ENCODE results near the gene CLIP2. TPM values are rescaled to one million over a fixed set of nuclear protein-coding genes. Genes with fewer than 3 reads are reported as not detected.

Gene CLIP2
- polyA plus RNA-seq, 1 donor from 2014 or later: 25.7 TPM

- H4K20me1 ChIP-seq (ENCODE audit: insufficient read depth): no peaks in the 10 kb centered on the region
- H3K36me3 ChIP-seq (ENCODE audit: insufficient read depth, low read length): peaks cover 5% of the 10 kb centered on the region
- H3F3A ChIP-seq (ENCODE audit: insufficient read depth, low read length, poor library complexity, severe bottlenecking): no peaks in the 10 kb centered on the region
- no peak for TF ChIP-seq REST (IDR thresholded peaks at IDR 0.05; ENCODE audit: borderline replicate concordance)
- TF ChIP-seq SMC3 (conservative IDR thresholded peaks at IDR 0.05; ENCODE audit: poor library complexity): no peak
- TF ChIP-seq MXI1 (conservative IDR thresholded peaks at IDR 0.05; ENCODE audit: poor library complexity, severe bottlenecking): no peak
- TF ChIP-seq, protein P1, sequence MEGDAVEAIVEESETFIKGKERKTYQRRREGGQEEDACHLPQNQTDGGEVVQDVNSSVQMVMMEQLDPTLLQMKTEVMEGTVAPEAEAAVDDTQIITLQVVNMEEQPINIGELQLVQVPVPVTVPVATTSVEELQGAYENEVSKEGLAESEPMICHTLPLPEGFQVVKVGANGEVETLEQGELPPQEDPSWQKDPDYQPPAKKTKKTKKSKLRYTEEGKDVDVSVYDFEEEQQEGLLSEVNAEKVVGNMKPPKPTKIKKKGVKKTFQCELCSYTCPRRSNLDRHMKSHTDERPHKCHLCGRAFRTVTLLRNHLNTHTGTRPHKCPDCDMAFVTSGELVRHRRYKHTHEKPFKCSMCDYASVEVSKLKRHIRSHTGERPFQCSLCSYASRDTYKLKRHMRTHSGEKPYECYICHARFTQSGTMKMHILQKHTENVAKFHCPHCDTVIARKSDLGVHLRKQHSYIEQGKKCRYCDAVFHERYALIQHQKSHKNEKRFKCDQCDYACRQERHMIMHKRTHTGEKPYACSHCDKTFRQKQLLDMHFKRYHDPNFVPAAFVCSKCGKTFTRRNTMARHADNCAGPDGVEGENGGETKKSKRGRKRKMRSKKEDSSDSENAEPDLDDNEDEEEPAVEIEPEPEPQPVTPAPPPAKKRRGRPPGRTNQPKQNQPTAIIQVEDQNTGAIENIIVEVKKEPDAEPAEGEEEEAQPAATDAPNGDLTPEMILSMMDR (IDR thresholded peaks at IDR 0.05; ENCODE audit: poor library complexity, severe bottlenecking): no peak
- no peak for TF ChIP-seq EZH2 (IDR thresholded peaks at IDR 0.05; ENCODE audit: borderline replicate concordance, insufficient read depth, low read length, poor library complexity, severe bottlenecking)
- no peak for TF ChIP-seq TAF1 (IDR thresholded peaks at IDR 0.05; ENCODE audit: low read depth)
- no peak for TF ChIP-seq POLR2AphosphoS5 (IDR thresholded peaks at IDR 0.05)
- H3K27ac ChIP-seq (ENCODE audit: low read length): no peak overlapping the region
- no peaks in the 10 kb centered on the region for H3K27me3 ChIP-seq (ENCODE audit: insufficient read depth, low read depth, low read length)
- H3K79me2 ChIP-seq (replicated peaks; ENCODE audit: insufficient read depth, low read length): no peaks in the 10 kb centered on the region
- no peak overlapping the region for H3K9ac ChIP-seq (ENCODE audit: low read length)
- no peak overlapping the region for H3K4me2 ChIP-seq (ENCODE audit: low read length)
- no peaks in the 10 kb centered on the region for H3K9me3 ChIP-seq (ENCODE audit: low read length)
- H2AFZ ChIP-seq (ENCODE audit: low read depth, low read length): no peak overlapping the region
- no peak overlapping the region for H3K4me3 ChIP-seq (ENCODE audit: low read length)
- no peaks in the 10 kb centered on the region for H3K9me2 ChIP-seq (ENCODE audit: insufficient read depth, low read length)
Measured at GRCh38 chr7:74349621-74350020, 60.4 kb downstream of the CLIP2 start.

DNA sequence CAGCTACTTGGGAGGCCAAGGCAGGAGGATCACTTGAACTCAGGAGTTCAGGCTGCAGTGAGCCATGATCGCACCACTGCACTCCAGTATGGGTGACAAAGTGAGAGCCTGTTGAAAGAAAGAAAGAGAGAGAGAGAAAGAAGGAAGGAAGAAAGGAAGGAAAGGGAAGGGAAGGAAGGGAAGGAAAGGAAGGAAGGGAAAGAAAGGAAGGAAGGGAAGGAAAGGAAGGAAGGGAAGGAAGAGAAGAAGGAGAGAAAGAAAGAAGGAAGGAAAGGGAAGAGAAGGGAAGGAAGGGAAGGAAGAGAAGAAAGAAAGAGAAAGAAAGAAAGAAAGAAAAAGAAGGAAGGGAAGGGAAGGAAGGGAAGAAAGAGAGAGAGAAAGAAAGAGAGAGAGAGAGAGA lies 61.5 kb downstream of the CLIP2 start:
- no peaks in the 10 kb centered on the region for H3K27me3 ChIP-seq (ENCODE audit: insufficient read depth, low read depth, low read length)
- TF ChIP-seq SMC3 (conservative IDR thresholded peaks at IDR 0.05; ENCODE audit: poor library complexity) (no peak), REST (IDR thresholded peaks at IDR 0.05; ENCODE audit: borderline replicate concordance) (no peak), RAD21 (conservative IDR thresholded peaks at IDR 0.05) (no peak), EZH2 (IDR thresholded peaks at IDR 0.05; ENCODE audit: borderline replicate concordance, insufficient read depth, low read length, poor library complexity, severe bottlenecking) (no peak), POLR2AphosphoS5 (IDR thresholded peaks at IDR 0.05) (no peak), MXI1 (conservative IDR thresholded peaks at IDR 0.05; ENCODE audit: poor library complexity, severe bottlenecking) (no peak), TAF1 (IDR thresholded peaks at IDR 0.05; ENCODE audit: low read depth) (no peak), EP300 (conservative IDR thresholded peaks at IDR 0.05; ENCODE audit: poor library complexity, severe bottlenecking) (no peak)
- TF ChIP-seq, protein P1 (IDR thresholded peaks at IDR 0.05; ENCODE audit: poor library complexity, severe bottlenecking): no peak
- H3K79me2 ChIP-seq (replicated peaks; ENCODE audit: insufficient read depth, low read length): no peaks in the 10 kb centered on the region
- no peak overlapping the region for H3K9ac ChIP-seq (ENCODE audit: low read length)
- H2AFZ ChIP-seq (ENCODE audit: low read depth, low read length): no peak overlapping the region
- no peaks in the 10 kb centered on the region for H3F3A ChIP-seq (ENCODE audit: insufficient read depth, low read length, poor library complexity, severe bottlenecking)
- no peak overlapping the region for H3K27ac ChIP-seq (ENCODE audit: low read length)
- H3K36me3 ChIP-seq (ENCODE audit: insufficient read depth, low read length): peaks cover 9% of the 10 kb centered on the region
- H3K4me3 ChIP-seq (ENCODE audit: low read length): no peak overlapping the region
- no peak overlapping the region for H3K4me2 ChIP-seq (ENCODE audit: low read length)
- no peaks in the 10 kb centered on the region for H3K9me2 ChIP-seq (ENCODE audit: insufficient read depth, low read length)
- no peaks in the 10 kb centered on the region for H4K20me1 ChIP-seq (ENCODE audit: insufficient read depth)
- no peaks in the 10 kb centered on the region for H3K9me3 ChIP-seq (ENCODE audit: low read length)

All from neural cell (in vitro differentiated cells).